Upper lobe of left lung (tissue), 6 donors: ENCODE measurements around the gene TGM6. TPM values are rescaled to one million over a fixed set of nuclear protein-coding genes. Genes with fewer than 3 reads are reported as not detected.

Experiments
- ATAC-seq, 2 donors: fragments of 200-7000 bp; cut with Tn5 transposase; one replicate each; pipeline ENCODE4 v1.9.1; 2022; ENCODE audit warnings: mild to moderate bottlenecking in 2 of 2, moderate library complexity in 2 of 2; ENCODE audit not compliant: low FRiP score in 2 of 2
- DNase-seq, 2 donors: peaks; one replicate each; pipeline ENCODE4 v3.0.0-alpha.2; 2019 to 2020
- H3K27ac ChIP-seq, 4 donors: fragments of 200-600 bp; sonication (generic); one replicate each; pipeline ENCODE4 v1.5.1; 2016 to 2019
- H3K27me3 ChIP-seq, 4 donors: fragments of 200-600 bp; sonication (generic); one replicate each; pipeline ENCODE4 v1.5.1; 2017 to 2019
- H3K36me3 ChIP-seq, 4 donors: fragments of 200-600 bp; sonication (generic); one replicate each; pipeline ENCODE4 v1.5.1; 2016 to 2019
- H3K4me1 ChIP-seq, 4 donors: fragments of 200-600 bp; sonication (generic); one replicate each; pipeline ENCODE4 v1.5.1; 2018 to 2019
- H3K4me3 ChIP-seq, 4 donors: fragments of 200-600 bp; sonication (generic); one replicate each; pipeline ENCODE4 v1.5.1; 2017 to 2019; ENCODE audit warnings: mild to moderate bottlenecking in 2 of 4, moderate library complexity in 1 of 4
- H3K9me3 ChIP-seq, 4 donors: fragments of 200-600 bp; sonication (generic); one replicate each; pipeline ENCODE4 v1.5.1; 2018 to 2019
- CTCF ChIP-seq, 6 experiments: fragments of 450-650 bp in 4 of 6; fragments of 200-600 bp in 2 of 6; sonication (generic) in 2 of 6; IDR thresholded peaks; one replicate each; pipeline ENCODE4 v1.5.1; 2016 to 2019; ENCODE audit warnings: antibody characterized with exemption in 6 of 6
- EP300 ChIP-seq, 4 donors: sonication (generic); formaldehyde crosslinking; IDR thresholded peaks; one replicate each; pipeline ENCODE4 v1.5.1; 2017; ENCODE audit warnings: antibody characterized with exemption in 4 of 4, control low read depth in 2 of 4
- POLR2A ChIP-seq, 4 donors: fragments of 450-650 bp; IDR thresholded peaks; one replicate each; pipeline ENCODE4 v1.5.1; 2016 to 2017; ENCODE audit warnings: antibody characterized with exemption in 4 of 4, mild to moderate bottlenecking in 2 of 4
- POLR2AphosphoS5 ChIP-seq, 2 donors: sonication (generic); formaldehyde crosslinking; IDR thresholded peaks; one replicate each; pipeline ENCODE4 v1.5.1; 2017; ENCODE audit warnings: antibody characterized with exemption in 2 of 2
- WGBS, 2 donors: methylation state at CpG; one replicate each; pipeline ENCODE4 v1.1.5; 2017 to 2018; 5-methylcytosine and 5-hydroxymethylcytosine counted together
- total RNA-seq, 6 donors: library from RNA; depleted of rRNA in 4 of 6; stranded (reverse); fragments of >200 nt in 4 of 6; gene quantifications; one replicate each; pipeline versions ENCODE4 v1.1.0 to v1.2.1, GENCODE V29; 2016 to 2021
- donor health status: DM: no; HTN: no; CAD: no; lungs with moderate emphysema.
- donor health status: DM: no; HTN: yes; CAD: no; lungs with severe emphysema.

Gene TGM6
- total RNA-seq, 6 donors from 2014 or later, result not detected

GRCh38 chr20:2335096-2335870 is 45.4 kb upstream of the TGM6 start:
- no peak for TF ChIP-seq CTCF (IDR thresholded peaks at IDR 0.05)
- no peak for TF ChIP-seq EP300 (IDR thresholded peaks at IDR 0.05)
- no peak for TF ChIP-seq POLR2AphosphoS5 (IDR thresholded peaks at IDR 0.05)
- no peak for TF ChIP-seq POLR2A (IDR thresholded peaks at IDR 0.05)
- Histone ChIP-seq H3K36me3 (no peaks in the 10 kb centered on the region), H3K27me3 (no peaks in the 10 kb centered on the region), H3K9me3 (no peaks in the 10 kb centered on the region), H3K4me3 (no peak overlapping the region), H3K4me1 (no peaks in the 10 kb centered on the region), H3K27ac (no peak overlapping the region)
- 80 to 84% methylated on average over 8 to 9 of the region's 9 CpGs for WGBS, 2 donors
- DNase-seq (no peak), ATAC-seq (no peak)

- Histone ChIP-seq H3K27ac (no peak overlapping the region), H3K4me1 (no peaks in the 10 kb centered on the region), H3K27me3 (no peaks in the 10 kb centered on the region), H3K9me3 (no peaks in the 10 kb centered on the region), H3K36me3 (no peaks in the 10 kb centered on the region), H3K4me3 (no peak overlapping the region)
- no peak for ATAC-seq
- 75 to 79% methylated on average over 4 of the region's 4 CpGs for WGBS, 2 donors
- TF ChIP-seq POLR2AphosphoS5 (IDR thresholded peaks at IDR 0.05), result no peak
- no peak for TF ChIP-seq EP300 (IDR thresholded peaks at IDR 0.05)
- TF ChIP-seq POLR2A (IDR thresholded peaks at IDR 0.05), result no peak
- TF ChIP-seq CTCF (IDR thresholded peaks at IDR 0.05), result no peak
- no peak for DNase-seq
These were observed 44.2 kb upstream of the TGM6 start for GRCh38 chr20:2336471-2336870.

GRCh38 chr20:2337142-2337541 is 43.6 kb upstream of the TGM6 start:
- Histone ChIP-seq H3K27me3 (no peaks in the 10 kb centered on the region), H3K4me1 (no peaks in the 10 kb centered on the region), H3K4me3 (no peak overlapping the region), H3K36me3 (no peaks in the 10 kb centered on the region), H3K9me3 (no peaks in the 10 kb centered on the region), H3K27ac (no peak overlapping the region)
- WGBS, 2 donors, result 85 to 93% methylated on average over 5 of the region's 5 CpGs
- no peak for ATAC-seq
- no peak for TF ChIP-seq CTCF (IDR thresholded peaks at IDR 0.05)
- no peak for TF ChIP-seq EP300 (IDR thresholded peaks at IDR 0.05)
- no peak for TF ChIP-seq POLR2AphosphoS5 (IDR thresholded peaks at IDR 0.05)
- TF ChIP-seq POLR2A (IDR thresholded peaks at IDR 0.05), result no peak
- no peak for DNase-seq

- Histone ChIP-seq H3K27me3 (no peaks in the 10 kb centered on the region), H3K27ac (no peak overlapping the region), H3K4me1 (no peaks in the 10 kb centered on the region), H3K9me3 (no peaks in the 10 kb centered on the region), H3K4me3 (no peak overlapping the region), H3K36me3 (no peaks in the 10 kb centered on the region)
- DNase-seq (no peak), ATAC-seq (no peak)
- 63 to 66% methylated on average over 5 of the region's 5 CpGs for WGBS, 2 donors
- TF ChIP-seq CTCF (IDR thresholded peaks at IDR 0.05) (no peak), POLR2AphosphoS5 (IDR thresholded peaks at IDR 0.05) (no peak), EP300 (IDR thresholded peaks at IDR 0.05) (no peak), POLR2A (IDR thresholded peaks at IDR 0.05) (no peak)
These were observed 42.2 kb upstream of the TGM6 start for GRCh38 chr20:2338411-2339066.
